HG03108 (cell line): ENCODE results near the gene COIL.
"Not testable (repeated sequence)": the region's sequence is repeated elsewhere in the genome, so short reads cannot be mapped to it uniquely, and the experiment has no call there.

Experiments used
- ATAC-seq: cut with Tn5 transposase; IDR thresholded peaks from one replicate; pipeline ENCODE4 v1.9.1; 2021; ENCODE audit warnings: moderate library complexity; ENCODE audit not compliant: unreplicated experiment

COIL gene, protein sequence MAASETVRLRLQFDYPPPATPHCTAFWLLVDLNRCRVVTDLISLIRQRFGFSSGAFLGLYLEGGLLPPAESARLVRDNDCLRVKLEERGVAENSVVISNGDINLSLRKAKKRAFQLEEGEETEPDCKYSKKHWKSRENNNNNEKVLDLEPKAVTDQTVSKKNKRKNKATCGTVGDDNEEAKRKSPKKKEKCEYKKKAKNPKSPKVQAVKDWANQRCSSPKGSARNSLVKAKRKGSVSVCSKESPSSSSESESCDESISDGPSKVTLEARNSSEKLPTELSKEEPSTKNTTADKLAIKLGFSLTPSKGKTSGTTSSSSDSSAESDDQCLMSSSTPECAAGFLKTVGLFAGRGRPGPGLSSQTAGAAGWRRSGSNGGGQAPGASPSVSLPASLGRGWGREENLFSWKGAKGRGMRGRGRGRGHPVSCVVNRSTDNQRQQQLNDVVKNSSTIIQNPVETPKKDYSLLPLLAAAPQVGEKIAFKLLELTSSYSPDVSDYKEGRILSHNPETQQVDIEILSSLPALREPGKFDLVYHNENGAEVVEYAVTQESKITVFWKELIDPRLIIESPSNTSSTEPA

DNA sequence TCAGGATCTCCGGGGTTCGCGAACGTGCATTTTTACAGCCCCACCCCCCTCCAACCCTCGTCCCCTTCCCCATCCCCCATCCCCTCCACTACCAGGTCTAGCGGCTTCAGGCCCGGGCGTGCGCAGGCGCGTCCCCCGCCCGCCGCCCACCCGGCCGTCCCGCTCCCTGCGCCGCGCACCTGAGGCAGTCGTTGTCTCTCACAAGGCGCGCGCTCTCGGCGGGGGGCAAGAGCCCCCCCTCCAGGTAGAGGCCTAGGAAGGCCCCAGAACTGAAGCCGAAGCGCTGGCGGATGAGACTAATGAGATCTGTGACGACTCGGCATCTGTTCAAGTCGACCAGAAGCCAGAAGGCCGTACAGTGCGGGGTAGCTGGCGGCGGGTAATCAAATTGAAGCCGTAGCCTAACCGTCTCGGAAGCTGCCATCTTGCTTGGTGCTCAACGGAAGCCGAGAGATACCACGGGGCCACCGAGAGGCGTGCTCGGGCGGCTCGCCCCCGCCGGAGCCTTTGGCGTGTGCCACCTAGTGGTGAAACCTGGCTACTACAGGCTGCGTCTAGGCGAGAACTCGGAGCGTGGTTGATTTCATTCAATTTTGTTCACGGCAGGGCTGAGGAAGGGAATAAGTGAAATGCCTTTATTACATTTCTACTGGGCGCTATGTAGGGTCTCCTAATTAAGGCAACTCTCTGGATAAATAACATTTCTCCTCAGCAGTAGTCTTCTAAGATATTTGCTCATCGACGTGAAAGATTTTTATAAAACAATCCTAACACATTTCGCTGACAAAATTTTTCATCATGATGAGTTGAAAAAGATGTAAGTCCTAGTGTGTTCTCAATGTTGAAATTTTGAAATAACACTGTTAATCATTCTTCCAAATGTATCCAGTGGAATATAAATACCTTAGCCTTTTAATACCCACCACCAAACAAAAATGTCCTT lies at the start of gene COIL:
Gene COIL (minus strand): TSS at position 455 of the 943 bp plus-strand sequence. CDS start 31 bp downstream, at position 424.
- peak; percentile 90 for ATAC-seq

DNA sequence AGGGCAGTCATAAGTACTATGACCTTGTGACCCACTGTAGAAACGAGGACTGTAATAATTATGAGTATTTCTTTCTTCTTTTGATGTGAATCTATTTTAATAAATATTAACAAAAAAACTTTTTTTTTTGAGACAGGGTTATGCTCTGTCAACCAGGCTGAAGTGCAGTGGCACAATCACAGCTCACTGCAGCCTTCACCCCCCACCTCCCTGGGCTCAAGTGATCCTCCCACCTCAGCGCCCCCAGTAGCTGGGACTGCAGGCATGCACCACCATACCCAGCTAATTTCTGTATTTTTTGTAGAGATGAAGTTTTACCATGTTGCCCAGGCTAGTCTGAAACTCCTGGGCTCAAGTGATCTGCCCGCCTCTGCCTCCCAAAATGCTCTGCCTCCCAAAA lies 49.6 kb upstream of the COIL start:
- no peak for ATAC-seq

GRCh38 chr17:57009737-57010445 lies 49.0 kb upstream of the COIL start:
- peak; percentile 56 for ATAC-seq

DNA sequence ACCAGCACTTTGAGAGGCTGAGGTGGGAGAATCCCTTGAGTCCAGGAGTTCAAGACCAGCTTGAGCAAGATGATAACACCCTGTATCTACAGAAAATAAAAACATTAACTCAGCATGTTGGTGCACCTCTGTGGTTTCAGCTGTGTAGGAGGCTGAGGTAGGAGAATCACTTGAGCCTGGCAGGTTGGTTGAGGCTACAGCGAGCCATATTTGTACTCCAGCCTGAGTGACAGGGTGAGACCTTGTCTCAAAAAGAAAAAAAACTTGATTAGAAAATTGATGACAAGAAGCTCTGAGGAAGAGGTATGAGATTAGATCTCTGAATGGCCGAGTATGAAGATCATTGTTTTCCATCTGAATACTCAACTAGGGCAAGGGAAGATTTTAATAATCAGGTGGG lies 48.1 kb upstream of the COIL start:
- ATAC-seq, result no peak

GRCh38 chr17:57006040-57006439 lies 45.2 kb upstream of the COIL start:
- no peak for ATAC-seq

- peak; percentile 79 for ATAC-seq
These were observed 44.2 kb upstream of the COIL start for GRCh38 chr17:57004944-57005579.

GRCh38 chr17:57002904-57003303 lies 42.1 kb upstream of the COIL start:
- ATAC-seq, result no peak

DNA sequence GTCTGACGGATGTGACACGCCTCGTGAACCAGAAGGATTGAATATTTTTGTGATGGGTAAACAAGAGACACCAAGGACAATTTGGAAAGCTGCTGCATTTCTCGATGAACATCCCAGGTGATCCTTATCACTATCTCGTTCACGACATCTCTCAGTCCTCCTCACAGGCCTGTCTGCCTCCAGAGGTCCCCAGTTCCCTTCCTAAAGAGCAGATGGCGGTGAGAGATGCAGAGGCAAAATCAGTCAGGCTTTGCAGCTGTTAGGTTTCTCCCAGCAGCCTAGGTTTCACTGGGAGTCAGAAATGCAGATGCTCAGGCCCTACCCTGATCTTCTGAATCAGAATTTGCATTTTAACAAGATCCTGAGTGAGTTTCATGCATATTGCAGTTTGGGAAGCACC lies 40.7 kb upstream of the COIL start:
- ATAC-seq, result no peak

GRCh38 chr17:56997313-56997712 lies 36.5 kb upstream of the COIL start:
- no peak for ATAC-seq

DNA sequence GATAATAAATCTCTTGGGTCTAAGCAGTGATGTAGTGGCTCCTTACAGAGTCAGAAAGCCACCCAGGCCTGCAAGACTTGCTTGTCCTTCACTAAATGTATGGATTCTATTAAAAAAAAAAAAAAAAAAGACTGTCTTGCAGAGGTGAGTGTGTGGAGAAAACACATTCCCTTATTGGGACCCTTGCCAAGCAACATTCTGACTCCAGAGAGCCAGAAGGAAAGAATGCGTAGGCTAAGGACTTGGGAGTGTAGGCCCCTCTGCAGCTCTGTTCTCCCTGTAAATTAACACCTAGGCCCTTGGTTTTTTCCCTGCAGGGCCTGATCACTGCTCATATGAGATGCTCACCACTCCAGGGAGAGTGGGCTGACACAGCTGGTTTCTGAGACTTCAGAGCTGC lies 34.9 kb upstream of the COIL start:
- ATAC-seq, result no peak

GRCh38 chr17:56994009-56994792 lies 33.4 kb upstream of the COIL start:
- no peak for ATAC-seq

GRCh38 chr17:56992364-56992763 lies 31.5 kb upstream of the COIL start:
- ATAC-seq, result no peak

DNA sequence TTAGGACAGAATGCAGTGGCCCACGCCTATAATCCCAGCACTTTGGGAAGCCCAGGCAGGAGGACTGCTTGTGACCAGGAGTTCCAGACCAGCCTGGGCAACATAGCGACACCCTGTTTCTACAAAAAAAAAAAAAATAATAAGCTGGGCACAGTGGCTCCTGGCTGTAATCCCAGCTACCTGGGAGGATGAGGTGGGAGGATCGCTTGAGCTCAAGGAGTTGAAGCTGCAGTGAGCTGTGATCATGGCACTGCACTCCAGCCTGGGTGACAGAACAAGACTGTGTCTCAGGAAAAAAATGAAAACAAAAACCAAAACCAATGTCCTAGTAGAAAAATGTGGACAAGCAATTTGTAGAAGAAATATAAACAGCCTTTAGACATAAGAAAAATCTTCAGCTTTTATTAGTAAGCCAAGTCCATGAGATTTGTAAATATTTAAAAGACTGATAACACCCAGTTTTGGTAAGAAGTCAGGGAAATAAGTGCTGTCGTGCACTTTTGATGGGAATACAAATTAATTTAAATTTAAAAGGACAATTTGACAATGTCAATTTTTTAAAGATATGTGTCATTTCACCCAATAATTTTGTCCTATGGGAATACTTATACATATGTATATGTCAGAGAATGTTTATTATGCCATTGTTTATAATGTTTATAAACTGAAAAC lies 28.2 kb upstream of the COIL start:
- ATAC-seq, result no peak

DNA sequence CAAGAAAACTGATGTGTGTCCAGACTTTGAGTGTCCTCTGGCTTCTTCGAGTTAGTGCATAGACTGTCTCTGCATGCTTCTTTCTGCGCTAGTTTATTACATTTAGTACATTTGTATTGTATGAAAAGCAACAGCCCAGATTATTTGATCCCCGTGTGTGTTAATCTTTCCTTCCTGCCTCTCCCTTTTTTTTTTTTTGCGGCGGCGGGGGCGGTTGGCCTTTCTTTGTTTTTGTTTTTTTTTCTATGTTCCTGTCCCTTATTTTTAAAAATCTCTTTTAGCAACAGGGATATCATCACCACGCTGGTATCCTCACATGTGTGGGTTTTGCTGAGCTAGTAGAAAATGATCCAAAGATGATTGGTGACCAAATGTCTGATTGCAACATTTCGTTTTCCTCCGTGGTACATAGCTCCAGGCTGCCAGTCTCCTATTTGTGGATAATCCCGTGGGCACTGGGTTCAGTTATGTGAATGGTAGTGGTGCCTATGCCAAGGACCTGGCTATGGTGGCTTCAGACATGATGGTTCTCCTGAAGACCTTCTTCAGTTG lies 26.5 kb upstream of the COIL start:
- no peak for ATAC-seq

DNA sequence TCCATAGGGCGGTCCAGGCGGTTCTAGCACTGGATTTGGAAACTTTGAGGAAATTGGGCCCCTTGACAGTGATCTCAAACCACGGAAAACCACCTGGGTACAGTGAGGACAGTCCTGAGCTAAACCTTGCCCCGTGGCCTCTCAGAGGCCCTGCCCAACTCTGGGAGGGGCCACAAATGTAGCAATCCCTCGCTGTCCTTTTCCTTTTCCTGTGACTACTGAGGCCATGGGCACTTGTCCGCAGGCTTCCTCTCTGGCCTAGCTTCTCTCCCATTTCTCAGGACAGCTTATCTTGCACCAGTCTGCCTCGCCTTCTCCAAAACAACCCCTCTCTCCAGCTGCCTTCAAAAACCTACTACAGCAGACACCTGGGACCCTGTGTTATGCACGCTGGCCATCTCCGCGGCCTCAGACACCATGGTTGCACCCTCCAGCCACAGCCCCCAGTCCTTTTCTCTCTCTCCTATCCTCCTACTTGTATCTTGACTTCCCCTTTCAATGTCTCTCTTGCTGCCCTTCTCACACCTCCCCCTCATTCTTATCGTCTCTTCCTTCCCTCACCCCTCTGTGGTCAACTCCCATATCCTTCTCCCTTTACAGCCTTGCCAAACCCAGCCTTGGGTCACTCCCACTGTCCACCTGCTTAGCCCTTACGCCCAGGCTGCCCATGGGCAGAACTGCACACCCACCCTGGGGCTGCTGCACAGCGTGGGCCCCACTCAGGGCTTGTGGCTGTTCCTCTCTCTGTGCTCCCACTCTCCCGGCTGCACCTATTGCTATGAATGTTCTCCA lies 24.7 kb upstream of the COIL start:
- ATAC-seq, result no peak

DNA sequence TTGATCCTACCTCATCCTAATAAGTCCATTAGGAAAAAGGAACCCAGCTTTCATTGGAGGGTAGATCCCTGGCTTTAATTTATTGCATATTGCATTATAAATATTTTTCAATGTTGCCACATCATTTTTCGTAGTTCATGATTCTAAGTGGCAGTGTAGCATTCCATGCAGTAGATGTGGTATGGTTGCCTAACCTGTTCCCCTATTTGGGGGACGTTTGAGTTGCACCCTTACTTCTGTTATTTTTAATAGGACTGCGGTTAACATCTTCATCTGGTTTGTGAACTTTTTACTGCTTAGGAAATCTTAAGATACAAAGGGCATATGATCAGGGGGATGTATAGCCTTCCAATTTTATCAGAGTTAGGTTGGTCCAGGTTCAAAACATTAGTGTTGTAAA lies 22.5 kb upstream of the COIL start:
- ATAC-seq, result no peak

GRCh38 chr17:56982312-56982711 lies 21.5 kb upstream of the COIL start:
- no peak for ATAC-seq

DNA sequence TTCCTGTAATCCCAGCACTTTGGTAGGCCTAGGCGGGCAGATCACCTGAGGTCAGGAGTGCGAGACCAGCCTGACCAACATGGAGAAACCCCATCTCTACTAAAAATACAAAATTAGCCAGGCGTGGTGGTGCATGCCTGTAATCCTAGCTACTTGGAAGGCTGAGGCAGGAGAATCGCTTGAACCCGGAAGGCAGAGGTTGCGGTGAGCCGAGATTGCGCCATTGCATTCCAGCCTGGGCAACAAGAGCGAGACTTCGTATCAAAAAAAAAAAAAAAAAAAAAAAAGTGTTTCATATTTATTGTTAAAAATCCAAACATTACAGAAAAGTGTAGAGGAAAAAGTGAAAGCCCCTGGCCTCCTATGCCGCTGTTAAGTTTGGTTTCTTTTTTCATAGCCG lies 19.7 kb upstream of the COIL start:
- not testable (repeated sequence) for ATAC-seq
